Measurements from ENCODE around the gene VWF. TPM values are rescaled to one million over a fixed set of nuclear protein-coding genes. Genes with fewer than 3 reads are reported as not detected.

Gene VWF
- total RNA-seq, 1 donor: 0.72 TPM

DNA sequence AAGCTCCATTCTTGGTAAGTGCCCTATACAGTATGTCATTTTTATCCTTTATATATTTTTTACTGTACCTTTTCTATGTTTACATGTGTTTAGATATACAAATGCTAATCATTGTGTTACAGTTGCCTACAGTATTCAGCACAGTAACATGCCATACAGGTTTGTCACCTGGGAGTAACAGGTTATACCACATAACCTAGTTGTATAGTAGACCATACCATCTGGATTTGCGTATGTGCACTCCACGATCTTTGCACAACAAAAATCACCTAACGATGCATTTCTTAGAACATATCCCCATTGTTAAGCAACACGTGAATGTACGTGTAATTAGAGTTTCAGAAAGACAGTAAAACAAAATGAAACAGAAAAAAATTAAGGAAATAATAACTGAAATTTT, 167.5 kb downstream of the VWF start:
- no peaks in the 10 kb centered on the region for H3K9me3 ChIP-seq (ENCODE audit: low read depth, low read length)
- TF ChIP-seq, protein P1, sequence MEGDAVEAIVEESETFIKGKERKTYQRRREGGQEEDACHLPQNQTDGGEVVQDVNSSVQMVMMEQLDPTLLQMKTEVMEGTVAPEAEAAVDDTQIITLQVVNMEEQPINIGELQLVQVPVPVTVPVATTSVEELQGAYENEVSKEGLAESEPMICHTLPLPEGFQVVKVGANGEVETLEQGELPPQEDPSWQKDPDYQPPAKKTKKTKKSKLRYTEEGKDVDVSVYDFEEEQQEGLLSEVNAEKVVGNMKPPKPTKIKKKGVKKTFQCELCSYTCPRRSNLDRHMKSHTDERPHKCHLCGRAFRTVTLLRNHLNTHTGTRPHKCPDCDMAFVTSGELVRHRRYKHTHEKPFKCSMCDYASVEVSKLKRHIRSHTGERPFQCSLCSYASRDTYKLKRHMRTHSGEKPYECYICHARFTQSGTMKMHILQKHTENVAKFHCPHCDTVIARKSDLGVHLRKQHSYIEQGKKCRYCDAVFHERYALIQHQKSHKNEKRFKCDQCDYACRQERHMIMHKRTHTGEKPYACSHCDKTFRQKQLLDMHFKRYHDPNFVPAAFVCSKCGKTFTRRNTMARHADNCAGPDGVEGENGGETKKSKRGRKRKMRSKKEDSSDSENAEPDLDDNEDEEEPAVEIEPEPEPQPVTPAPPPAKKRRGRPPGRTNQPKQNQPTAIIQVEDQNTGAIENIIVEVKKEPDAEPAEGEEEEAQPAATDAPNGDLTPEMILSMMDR (IDR thresholded peaks at IDR 0.05; ENCODE audit: extremely low read depth, low read depth, low read length): no peak
- H3K4me3 ChIP-seq (ENCODE audit: insufficient read depth, low read length): no peak overlapping the region
- no peaks in the 10 kb centered on the region for H3K4me1 ChIP-seq (ENCODE audit: insufficient read depth, low read length)
- no peak overlapping the region for H3K27ac ChIP-seq (ENCODE audit: low read depth, low read length)
- H3K27me3 ChIP-seq (ENCODE audit: insufficient read depth, low read length): no peaks in the 10 kb centered on the region
- no peak overlapping the region for H3K4me2 ChIP-seq (ENCODE audit: insufficient read depth, low read length)
- H3K36me3 ChIP-seq (ENCODE audit: insufficient read depth, low read length): no peaks in the 10 kb centered on the region
- no peaks in the 10 kb centered on the region for H3K79me2 ChIP-seq (ENCODE audit: insufficient read depth, low read length)
- H2AFZ ChIP-seq (ENCODE audit: low read length): no peak overlapping the region
- H4K20me1 ChIP-seq (ENCODE audit: insufficient read depth, low read length): no peaks in the 10 kb centered on the region
- no peak for DNase-seq (ENCODE audit: insufficient read length, low spot score, missing footprints)

DNA sequence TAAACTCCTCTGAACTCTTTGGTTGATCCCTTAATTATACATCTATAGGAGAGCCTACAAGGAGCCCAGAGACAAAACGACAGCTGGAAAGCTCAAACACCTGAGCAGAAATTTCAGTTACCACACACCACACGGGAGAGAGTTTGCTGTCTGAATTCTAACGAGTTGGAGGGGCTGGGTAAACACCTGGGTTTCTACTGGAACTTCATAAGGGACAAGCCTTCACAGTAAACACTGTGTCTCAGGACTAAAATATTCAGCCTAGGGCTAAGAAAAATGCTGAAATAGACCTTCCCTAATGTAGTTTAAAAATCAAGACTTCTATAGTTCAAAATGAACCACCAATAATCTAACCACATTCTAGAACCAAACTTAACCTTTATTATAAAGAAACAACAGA, 169.8 kb downstream of the VWF start:
- no peak for DNase-seq (ENCODE audit: insufficient read length, low spot score, missing footprints)
- Histone ChIP-seq H3K79me2 (ENCODE audit: insufficient read depth, low read length) (no peaks in the 10 kb centered on the region), H3K4me1 (ENCODE audit: insufficient read depth, low read length) (no peaks in the 10 kb centered on the region), H3K36me3 (ENCODE audit: insufficient read depth, low read length) (no peaks in the 10 kb centered on the region), H3K27ac (ENCODE audit: low read depth, low read length) (no peak overlapping the region), H3K4me3 (ENCODE audit: insufficient read depth, low read length) (no peak overlapping the region), H3K27me3 (ENCODE audit: insufficient read depth, low read length) (peaks cover 6% of the 10 kb centered on the region), H3K9me3 (ENCODE audit: low read depth, low read length) (no peaks in the 10 kb centered on the region), H4K20me1 (ENCODE audit: insufficient read depth, low read length) (no peaks in the 10 kb centered on the region), H2AFZ (ENCODE audit: low read length) (no peak overlapping the region), H3K4me2 (ENCODE audit: insufficient read depth, low read length) (no peak overlapping the region)
- TF ChIP-seq, protein P1 (IDR thresholded peaks at IDR 0.05; ENCODE audit: extremely low read depth, low read depth, low read length): no peak

DNA sequence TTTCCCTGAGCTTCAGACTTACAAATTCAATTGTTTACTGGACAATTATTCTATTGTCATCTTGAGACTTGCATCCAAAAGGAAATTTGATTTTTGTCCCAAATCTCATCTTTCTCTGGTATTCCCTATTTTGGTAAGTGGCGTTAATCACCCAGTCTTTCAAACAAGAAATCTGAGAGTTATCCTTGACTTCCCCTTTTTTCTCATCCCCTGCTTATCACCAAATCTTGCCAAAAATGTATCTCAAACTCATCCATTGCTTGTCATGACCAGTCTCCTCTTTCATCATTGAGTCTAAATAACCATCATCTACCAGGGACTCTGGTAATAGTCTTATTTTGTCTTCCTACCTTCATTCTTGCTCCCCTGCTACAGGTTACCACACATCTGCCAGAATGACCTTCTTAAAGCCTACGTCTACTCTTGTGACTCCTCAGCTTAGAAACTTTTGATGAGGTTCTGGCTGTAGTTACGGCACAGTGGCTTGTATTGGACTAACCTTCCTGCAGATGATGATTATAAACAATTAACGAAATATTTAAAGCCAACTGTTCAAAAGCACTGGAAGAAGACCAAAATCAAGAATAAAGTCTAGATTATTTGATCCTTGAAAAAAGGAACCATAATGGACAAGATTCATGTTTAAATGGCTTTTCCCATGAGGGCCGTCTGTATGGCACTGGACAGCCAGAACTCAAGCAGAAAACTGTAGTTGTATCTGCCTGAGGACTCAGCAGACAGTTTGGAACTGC, 170.5 kb downstream of the VWF start:
- peaks cover 9% of the 10 kb centered on the region for H3K27me3 ChIP-seq (ENCODE audit: insufficient read depth, low read length)
- no peaks in the 10 kb centered on the region for H3K4me1 ChIP-seq (ENCODE audit: insufficient read depth, low read length)
- no peak overlapping the region for H3K4me3 ChIP-seq (ENCODE audit: insufficient read depth, low read length)
- no peaks in the 10 kb centered on the region for H4K20me1 ChIP-seq (ENCODE audit: insufficient read depth, low read length)
- no peak overlapping the region for H3K27ac ChIP-seq (ENCODE audit: low read depth, low read length)
- DNase-seq (ENCODE audit: insufficient read length, low spot score, missing footprints): no peak
- H3K4me2 ChIP-seq (ENCODE audit: insufficient read depth, low read length): no peak overlapping the region
- no peak overlapping the region for H2AFZ ChIP-seq (ENCODE audit: low read length)
- TF ChIP-seq, protein P1 (IDR thresholded peaks at IDR 0.05; ENCODE audit: extremely low read depth, low read depth, low read length): no peak
- H3K9me3 ChIP-seq (ENCODE audit: low read depth, low read length): no peaks in the 10 kb centered on the region
- H3K79me2 ChIP-seq (ENCODE audit: insufficient read depth, low read length): no peaks in the 10 kb centered on the region
- no peaks in the 10 kb centered on the region for H3K36me3 ChIP-seq (ENCODE audit: insufficient read depth, low read length)

DNA sequence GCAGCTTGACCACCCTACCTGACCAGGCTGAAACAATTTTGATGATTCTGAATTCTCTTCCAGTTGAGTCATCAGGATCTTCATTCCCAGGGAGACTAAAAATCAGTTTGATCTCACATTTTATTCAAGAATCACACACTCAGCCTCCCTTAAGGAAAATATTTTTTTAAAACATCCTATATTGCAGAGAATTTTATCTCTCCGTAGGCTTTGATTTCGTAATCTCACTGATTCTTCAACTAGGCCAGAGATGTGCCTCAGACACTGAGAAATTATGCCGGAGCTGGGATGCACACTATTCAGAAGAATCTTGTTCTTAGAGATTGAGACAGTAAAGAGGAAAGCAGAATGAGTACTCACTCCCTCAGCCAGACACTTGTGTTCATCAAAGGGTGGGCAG, 172.4 kb downstream of the VWF start:
- Histone ChIP-seq H3K27me3 (ENCODE audit: insufficient read depth, low read length) (peaks cover 13% of the 10 kb centered on the region), H3K27ac (ENCODE audit: low read depth, low read length) (no peak overlapping the region), H3K36me3 (ENCODE audit: insufficient read depth, low read length) (no peaks in the 10 kb centered on the region), H3K4me3 (ENCODE audit: insufficient read depth, low read length) (no peak overlapping the region), H3K79me2 (ENCODE audit: insufficient read depth, low read length) (no peaks in the 10 kb centered on the region), H2AFZ (ENCODE audit: low read length) (no peak overlapping the region), H3K4me2 (ENCODE audit: insufficient read depth, low read length) (no peak overlapping the region), H3K9me3 (ENCODE audit: low read depth, low read length) (no peaks in the 10 kb centered on the region), H3K4me1 (ENCODE audit: insufficient read depth, low read length) (no peaks in the 10 kb centered on the region), H4K20me1 (ENCODE audit: insufficient read depth, low read length) (no peaks in the 10 kb centered on the region)
- no peak for DNase-seq (ENCODE audit: insufficient read length, low spot score, missing footprints)
- TF ChIP-seq, protein P1 (IDR thresholded peaks at IDR 0.05; ENCODE audit: extremely low read depth, low read depth, low read length): no peak

Data from osteoblast (primary cell).